HG03457 (cell line): ENCODE data around the gene TMUB2.

ENCODE experiments used
- ATAC-seq: cut with Tn5 transposase; IDR thresholded peaks from one replicate; pipeline ENCODE4 v1.9.1; 2021; ENCODE audit warnings: moderate number of reproducible peaks; ENCODE audit not compliant: unreplicated experiment

The TMUB2 gene

GRCh38 chr17:44202756-44203155 is 16.0 kb downstream of the TMUB2 start:
- no peak for ATAC-seq

DNA sequence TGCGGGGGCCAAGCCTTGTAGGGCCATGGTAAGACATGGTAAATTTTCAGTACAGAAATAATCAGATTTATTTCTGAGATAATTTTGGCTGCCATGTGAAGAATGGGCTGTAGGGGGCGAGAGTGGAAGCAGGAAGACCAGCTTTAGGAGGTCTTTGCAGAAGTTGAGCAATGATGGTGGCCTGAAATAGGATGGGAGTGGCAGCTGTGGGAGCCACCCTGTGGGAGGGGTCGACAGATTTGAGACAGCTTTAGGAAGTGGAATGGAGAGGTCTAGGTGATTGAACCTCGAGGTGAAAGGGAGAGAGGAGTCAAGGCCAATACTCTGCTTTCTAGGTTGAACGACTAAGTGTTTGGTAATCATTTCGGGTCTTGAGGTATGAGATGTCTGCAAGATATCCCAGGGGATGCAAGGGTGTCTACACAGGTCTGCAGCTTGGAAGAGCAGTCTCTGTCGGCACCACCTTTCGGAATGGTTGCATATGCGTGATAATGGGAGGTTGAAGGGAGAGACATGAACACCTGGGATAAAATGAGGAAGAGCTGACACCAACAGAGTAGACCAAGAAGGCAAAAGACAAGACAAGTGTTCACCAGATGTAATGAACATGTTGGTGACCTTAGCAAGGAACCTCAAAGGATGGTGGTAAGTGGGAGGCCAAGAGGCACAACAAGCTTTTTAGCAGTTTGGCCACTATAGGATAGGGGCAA is 17.1 kb downstream of the TMUB2 start:
- ATAC-seq, result no peak

GRCh38 chr17:44204441-44204882 is 17.7 kb downstream of the TMUB2 start:
- no peak for ATAC-seq

DNA sequence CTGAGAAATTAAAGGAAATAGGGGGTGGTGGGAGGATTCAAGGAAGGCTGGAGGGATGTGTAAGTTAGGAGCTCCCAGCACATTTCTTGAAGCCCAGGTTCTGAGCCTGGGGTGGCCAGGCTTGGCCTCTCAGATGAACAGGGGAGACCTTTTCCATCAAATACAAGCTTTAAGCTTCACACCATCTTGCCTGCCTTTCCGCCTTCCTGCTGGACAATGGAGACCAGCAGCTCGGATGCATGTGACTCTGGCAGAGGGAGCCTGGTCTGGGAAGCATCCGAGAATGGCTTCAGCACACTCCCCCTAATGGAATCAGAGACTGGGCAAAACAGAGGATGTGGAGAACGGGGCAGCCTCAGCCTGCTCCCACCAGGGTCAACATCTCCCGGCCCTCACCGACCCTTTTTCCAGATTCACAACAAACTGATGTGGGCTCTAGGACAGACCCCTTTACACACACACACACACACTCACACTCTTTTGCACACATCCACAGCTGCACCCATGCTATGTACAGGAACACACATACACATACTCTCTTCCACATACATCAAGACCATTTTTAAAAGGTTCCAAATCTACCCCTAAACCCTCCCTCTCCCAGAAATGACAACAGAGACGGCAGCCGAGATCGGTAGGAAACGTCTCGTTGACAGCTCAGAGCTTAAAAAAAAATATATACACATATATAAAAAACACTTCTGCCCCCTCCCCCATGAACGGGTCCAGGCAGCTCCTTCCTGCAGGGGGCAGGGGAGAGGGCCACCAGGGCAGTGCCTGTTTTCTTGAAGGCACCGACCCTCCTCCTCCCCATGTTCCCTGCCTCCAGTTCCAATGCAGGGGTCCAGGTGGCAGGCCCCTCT is 19.4 kb downstream of the TMUB2 start:
- ATAC-seq, result no peak

DNA sequence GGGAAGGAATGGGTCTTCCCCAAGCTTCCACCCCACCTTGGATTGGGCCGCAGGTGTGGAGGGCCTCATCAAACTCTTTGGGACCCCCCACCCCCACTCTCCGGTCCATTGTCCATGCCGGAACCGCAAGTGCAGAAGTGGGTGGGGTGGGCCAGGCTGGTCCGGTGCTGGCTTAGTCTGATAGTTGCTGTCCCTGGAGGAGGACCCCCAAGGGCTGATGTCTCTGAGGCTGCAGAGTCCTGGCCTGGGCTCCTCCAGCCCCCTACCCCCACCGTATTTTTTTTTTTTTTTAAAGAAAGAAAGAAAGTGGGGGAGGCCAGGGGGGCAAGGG is 20.0 kb downstream of the TMUB2 start:
- no peak for ATAC-seq

DNA sequence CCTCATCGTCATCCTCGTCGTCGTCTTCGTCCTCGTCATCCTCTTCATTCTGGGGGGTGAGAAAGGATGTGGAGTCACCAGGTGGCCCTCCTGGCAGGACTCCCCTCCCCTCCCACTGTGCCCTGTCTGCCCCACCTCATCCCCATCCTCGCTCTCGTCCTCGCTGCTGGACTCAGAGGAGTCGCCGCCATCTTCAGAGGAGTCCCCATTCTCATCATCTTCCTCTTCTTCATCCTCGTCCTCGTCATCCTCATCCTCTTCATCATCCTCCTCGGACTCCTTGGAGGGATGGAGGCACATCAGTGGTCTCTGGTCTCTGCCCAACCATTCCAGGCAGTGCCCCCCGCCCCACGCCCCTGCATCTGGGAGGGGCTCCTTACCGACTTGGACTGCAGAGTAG is 20.5 kb downstream of the TMUB2 start:
- no peak for ATAC-seq

DNA sequence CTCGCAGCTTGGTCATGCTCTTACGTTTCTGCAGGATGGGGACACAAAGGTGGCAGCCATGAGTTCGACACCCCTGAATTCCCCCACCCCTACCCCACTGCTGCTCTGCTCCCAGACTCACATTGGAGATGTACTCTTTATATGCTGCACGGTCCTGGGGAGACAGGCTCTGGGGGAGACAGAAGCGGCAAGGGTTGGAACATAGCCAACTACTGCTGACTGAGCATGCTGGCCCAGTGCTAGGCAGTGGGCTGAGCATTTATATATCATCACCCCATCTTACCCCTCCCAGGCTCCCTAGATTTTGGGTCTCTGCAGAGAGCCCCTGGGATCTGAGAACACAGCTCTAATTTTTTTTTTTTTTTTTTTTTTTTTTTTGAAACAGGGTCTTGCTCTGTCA is 21.0 kb downstream of the TMUB2 start:
- no peak for ATAC-seq

DNA sequence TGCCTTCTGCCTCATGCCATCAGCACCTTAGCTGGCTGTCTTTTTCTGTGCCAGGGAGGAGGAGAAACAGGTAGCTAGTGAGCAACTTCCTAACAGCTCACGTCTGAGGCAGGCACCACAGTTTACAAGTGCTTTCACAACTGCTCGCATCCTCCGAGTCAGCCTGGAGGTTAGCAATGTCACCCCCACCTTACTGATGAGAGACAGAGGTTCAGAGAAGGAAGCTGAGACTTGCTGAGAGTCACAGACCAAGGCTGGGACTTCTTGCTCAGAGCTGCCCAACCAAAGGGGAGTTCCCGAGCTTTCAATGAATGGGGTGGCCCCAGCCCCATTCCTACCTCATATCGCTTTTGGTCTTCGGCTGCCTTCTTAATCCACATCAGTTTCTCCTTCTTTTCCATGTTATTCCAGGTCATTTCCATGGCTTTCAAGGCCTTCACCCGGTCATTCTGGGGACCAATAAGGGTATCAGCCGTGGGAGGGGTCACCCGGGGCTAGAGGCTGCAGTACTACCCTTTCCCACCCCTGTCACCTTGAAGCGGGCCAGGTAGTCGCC is 23.1 kb downstream of the TMUB2 start:
- no peak for ATAC-seq

DNA sequence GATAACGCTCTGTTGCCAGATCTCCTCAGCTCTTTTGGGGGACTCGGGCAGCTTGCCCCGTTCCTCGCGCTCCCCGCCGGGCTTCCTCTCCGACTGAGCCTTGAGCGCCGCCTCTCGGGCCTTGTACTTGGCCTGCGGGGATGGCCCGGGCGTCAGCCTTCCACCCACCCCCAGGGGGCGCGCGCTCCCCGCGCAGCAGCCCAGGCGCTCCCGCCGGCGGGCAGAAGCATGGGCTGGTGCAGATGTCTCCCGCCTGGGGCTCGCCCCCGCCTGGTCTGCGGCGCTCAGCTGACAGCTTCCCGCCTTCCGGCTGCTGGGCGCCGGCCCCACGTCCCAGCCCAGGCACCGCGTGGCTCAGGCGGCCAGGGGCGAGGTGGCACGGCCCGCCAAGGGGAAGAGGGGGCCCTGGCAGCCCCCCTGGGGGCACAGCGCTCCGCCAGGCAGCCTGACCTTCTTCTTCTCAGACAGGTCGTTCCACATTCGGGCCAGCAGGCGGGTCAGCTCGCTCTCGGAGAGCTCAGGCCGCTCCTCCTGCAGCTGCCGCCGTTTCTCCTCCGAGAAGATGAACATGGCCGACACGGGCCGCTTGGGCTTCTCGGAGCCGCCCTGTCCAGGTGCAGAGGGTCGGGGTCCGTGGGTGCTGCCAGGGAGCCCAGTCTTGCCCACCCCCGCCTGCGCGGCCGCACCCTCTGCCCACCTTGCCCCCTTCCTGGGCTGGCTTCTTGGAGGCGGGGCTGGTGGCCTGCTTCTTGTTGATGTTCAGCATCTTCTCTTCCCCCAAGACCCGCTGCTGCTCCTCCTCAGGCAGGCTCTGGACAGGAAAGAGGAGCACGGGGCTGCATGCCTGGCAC is 23.8 kb downstream of the TMUB2 start:
- no peak for ATAC-seq

- no peak for ATAC-seq
Measured at GRCh38 chr17:44211281-44212265, 24.8 kb downstream of the TMUB2 start.

- no peak for ATAC-seq
Measured at GRCh38 chr17:44212507-44213402, 26.0 kb downstream of the TMUB2 start.

DNA sequence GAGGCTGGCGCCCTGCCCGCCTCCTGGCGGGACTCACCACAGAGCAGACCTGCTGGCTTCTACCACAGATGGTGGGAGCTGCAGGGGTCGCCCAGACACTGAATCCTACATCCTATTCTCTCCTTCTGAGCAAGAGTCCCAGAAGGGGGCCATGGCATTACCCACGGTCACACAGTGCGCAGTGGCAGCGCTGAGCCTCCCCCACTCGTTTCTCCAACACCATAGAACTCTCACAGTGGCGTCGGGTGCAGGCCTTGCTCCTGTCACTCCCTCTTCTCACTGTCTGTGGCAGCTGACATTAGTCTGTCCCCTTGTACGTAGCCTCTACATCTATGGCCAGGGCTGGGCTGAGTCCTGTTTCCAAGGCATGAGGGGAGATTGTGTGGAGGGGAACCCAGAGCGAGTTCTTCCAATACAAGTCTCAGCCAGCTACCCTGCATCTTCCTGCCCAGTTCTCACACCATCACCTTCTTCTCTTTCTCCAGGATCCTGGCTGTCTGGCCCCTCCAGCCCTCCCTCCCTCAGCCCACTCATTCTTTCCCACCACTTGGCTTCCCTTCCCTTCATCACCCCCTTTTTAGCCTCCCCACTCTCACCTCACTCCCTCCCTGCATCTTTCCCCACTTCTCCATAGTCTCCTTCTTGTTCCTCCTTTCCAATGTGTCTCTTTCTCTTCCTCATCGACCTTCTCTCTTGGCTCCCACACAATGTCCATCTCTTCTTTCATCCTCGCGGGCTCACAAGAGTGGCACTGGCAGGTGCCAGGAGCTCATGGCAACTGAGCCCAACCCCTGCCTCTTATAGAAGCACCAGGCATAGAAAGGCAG is 26.8 kb downstream of the TMUB2 start:
- ATAC-seq, result no peak

GRCh38 chr17:44214230-44214494 is 27.4 kb downstream of the TMUB2 start:
- ATAC-seq, result no peak

GRCh38 chr17:44214896-44215295 is 28.1 kb downstream of the TMUB2 start:
- no peak for ATAC-seq

GRCh38 chr17:44216173-44216572 is 29.4 kb downstream of the TMUB2 start:
- ATAC-seq, result no peak

GRCh38 chr17:44216694-44217093 is 29.9 kb downstream of the TMUB2 start:
- no peak for ATAC-seq

GRCh38 chr17:44217738-44218343 is 31.1 kb downstream of the TMUB2 start:
- no peak for ATAC-seq
